ENCODE data around the gene ACSL3. TPM values are rescaled to one million over a fixed set of nuclear protein-coding genes. Genes with fewer than 3 reads are reported as not detected.

Gene ACSL3
- total RNA-seq, 1 experiment from 2014 or later, result 100 TPM

- POLR2A ChIA-PET, result no interaction called here
- H3K27ac Mint-ChIP-seq, result peak overlapping the region; percentile 8; the same call in 1 of the 2 replicates
- ATAC-seq (no peak), DNase-seq (ENCODE audit: low spot score) (no peak)
- TF ChIP-seq CBFB (CRISPR knock-in tag; IDR thresholded peaks at IDR 0.05; ENCODE audit: low read depth) (no peak), CREB1 (CRISPR knock-in tag; IDR thresholded peaks at IDR 0.05) (no peak), TP53 (CRISPR knock-in tag; IDR thresholded peaks at IDR 0.05) (no peak), ZNF416 (CRISPR knock-in tag; IDR thresholded peaks at IDR 0.05) (no peak), ZNF532 (CRISPR knock-in tag; IDR thresholded peaks at IDR 0.05; ENCODE audit: borderline replicate concordance) (no peak), ESRRA (CRISPR knock-in tag; IDR thresholded peaks at IDR 0.05; ENCODE audit: borderline replicate concordance) (no peak), GABPB1 (CRISPR knock-in tag; IDR thresholded peaks at IDR 0.05) (no peak), USF2 (CRISPR knock-in tag; IDR thresholded peaks at IDR 0.05) (no peak), JUN (CRISPR knock-in tag; IDR thresholded peaks at IDR 0.05) (no peak)
- TF ChIP-seq, protein P1, sequence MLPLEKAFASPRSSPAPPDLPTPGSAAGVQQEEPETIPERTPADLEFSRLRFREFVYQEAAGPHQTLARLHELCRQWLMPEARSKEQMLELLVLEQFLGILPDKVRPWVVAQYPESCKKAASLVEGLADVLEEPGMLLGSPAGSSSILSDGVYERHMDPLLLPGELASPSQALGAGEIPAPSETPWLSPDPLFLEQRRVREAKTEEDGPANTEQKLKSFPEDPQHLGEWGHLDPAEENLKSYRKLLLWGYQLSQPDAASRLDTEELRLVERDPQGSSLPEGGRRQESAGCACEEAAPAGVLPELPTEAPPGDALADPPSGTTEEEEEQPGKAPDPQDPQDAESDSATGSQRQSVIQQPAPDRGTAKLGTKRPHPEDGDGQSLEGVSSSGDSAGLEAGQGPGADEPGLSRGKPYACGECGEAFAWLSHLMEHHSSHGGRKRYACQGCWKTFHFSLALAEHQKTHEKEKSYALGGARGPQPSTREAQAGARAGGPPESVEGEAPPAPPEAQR (CRISPR knock-in tag; IDR thresholded peaks at IDR 0.05), result no peak
- TF ChIP-seq, protein P2, sequence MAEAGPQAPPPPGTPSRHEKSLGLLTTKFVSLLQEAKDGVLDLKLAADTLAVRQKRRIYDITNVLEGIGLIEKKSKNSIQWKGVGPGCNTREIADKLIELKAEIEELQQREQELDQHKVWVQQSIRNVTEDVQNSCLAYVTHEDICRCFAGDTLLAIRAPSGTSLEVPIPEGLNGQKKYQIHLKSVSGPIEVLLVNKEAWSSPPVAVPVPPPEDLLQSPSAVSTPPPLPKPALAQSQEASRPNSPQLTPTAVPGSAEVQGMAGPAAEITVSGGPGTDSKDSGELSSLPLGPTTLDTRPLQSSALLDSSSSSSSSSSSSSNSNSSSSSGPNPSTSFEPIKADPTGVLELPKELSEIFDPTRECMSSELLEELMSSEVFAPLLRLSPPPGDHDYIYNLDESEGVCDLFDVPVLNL (CRISPR knock-in tag; IDR thresholded peaks at IDR 0.05; ENCODE audit: borderline replicate concordance, low read depth), result no peak
- TF ChIP-seq, protein P3, sequence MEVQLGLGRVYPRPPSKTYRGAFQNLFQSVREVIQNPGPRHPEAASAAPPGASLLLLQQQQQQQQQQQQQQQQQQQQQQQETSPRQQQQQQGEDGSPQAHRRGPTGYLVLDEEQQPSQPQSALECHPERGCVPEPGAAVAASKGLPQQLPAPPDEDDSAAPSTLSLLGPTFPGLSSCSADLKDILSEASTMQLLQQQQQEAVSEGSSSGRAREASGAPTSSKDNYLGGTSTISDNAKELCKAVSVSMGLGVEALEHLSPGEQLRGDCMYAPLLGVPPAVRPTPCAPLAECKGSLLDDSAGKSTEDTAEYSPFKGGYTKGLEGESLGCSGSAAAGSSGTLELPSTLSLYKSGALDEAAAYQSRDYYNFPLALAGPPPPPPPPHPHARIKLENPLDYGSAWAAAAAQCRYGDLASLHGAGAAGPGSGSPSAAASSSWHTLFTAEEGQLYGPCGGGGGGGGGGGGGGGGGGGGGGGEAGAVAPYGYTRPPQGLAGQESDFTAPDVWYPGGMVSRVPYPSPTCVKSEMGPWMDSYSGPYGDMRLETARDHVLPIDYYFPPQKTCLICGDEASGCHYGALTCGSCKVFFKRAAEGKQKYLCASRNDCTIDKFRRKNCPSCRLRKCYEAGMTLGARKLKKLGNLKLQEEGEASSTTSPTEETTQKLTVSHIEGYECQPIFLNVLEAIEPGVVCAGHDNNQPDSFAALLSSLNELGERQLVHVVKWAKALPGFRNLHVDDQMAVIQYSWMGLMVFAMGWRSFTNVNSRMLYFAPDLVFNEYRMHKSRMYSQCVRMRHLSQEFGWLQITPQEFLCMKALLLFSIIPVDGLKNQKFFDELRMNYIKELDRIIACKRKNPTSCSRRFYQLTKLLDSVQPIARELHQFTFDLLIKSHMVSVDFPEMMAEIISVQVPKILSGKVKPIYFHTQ (CRISPR knock-in tag; IDR thresholded peaks at IDR 0.05), result no peak
- H3K4me3 Mint-ChIP-seq, result no peak overlapping the region
- peaks cover 70% of the 10 kb centered on the region for H3K36me3 Mint-ChIP-seq
- no peaks in the 10 kb centered on the region for H3K27me3 Mint-ChIP-seq (ENCODE audit: low read depth)
- H3K4me1 Mint-ChIP-seq, result no peaks in the 10 kb centered on the region
- H3K9me3 Mint-ChIP-seq, result peaks cover 18% of the 10 kb centered on the region
- CTCF ChIA-PET, result no interaction called here
These were observed 72.6 kb downstream of the ACSL3 start for GRCh38 chr2:222933458-222933857.

- Mint-ChIP-seq H3K36me3 (peaks cover 67% of the 10 kb centered on the region), H3K27me3 (ENCODE audit: low read depth) (no peaks in the 10 kb centered on the region), H3K4me1 (peaks cover 7% of the 10 kb centered on the region; the same call in 1 of the 2 replicates), H3K27ac (no peak overlapping the region), H3K4me3 (no peak overlapping the region), H3K9me3 (peaks cover 23% of the 10 kb centered on the region)
- TF ChIP-seq TP53 (CRISPR knock-in tag; IDR thresholded peaks at IDR 0.05) (no peak), ZNF317 (CRISPR knock-in tag; IDR thresholded peaks at IDR 0.05; ENCODE audit: borderline replicate concordance, low read depth) (no peak), NFATC4 (CRISPR knock-in tag; IDR thresholded peaks at IDR 0.05) (no peak), USF2 (CRISPR knock-in tag; IDR thresholded peaks at IDR 0.05) (no peak), ZNF121 (CRISPR knock-in tag; IDR thresholded peaks at IDR 0.05) (no peak), ERG (CRISPR knock-in tag; IDR thresholded peaks at IDR 0.05) (no peak), IRF2 (CRISPR knock-in tag; IDR thresholded peaks at IDR 0.05; ENCODE audit: borderline replicate concordance, low read depth) (no peak)
- CTCF ChIA-PET, result no interaction called here
- DNase-seq (ENCODE audit: low spot score) (no peak), ATAC-seq (no peak)
- POLR2A ChIA-PET, result no interaction called here
These were observed 75.0 kb downstream of the ACSL3 start for GRCh38 chr2:222935688-222936298.

All from WTC11 (cell line).